VCaP (cell line): ENCODE data around the gene FMR1.

ENCODE experiments used
- H3K27ac ChIP-seq: fragments of 450-650 bp; 2 replicates; pipeline ENCODE4 v1.5.1; 2017
- CTCF ChIP-seq: fragments of 450-650 bp; conservative IDR thresholded peaks from 2 replicates; pipeline ENCODE4 v1.5.1; 2017; ENCODE audit warnings: mild to moderate bottlenecking, moderate library complexity

The FMR1 gene

GRCh38 chrX:147948531-147948930 lies 36.8 kb downstream of the FMR1 start:
- no peak overlapping the region for H3K27ac ChIP-seq
- no peak for TF ChIP-seq CTCF

- TF ChIP-seq CTCF = no peak
- H3K27ac ChIP-seq = no peak overlapping the region
Observed at GRCh38 chrX:147950352-147950751, 38.6 kb downstream of the FMR1 start.

- TF ChIP-seq CTCF = no peak
- H3K27ac ChIP-seq = no peak overlapping the region
Observed at GRCh38 chrX:147953976-147954375, 42.3 kb downstream of the FMR1 start.

GRCh38 chrX:147957291-147957690 lies 45.6 kb downstream of the FMR1 start:
- no peak for TF ChIP-seq CTCF
- H3K27ac ChIP-seq = no peak overlapping the region

GRCh38 chrX:147958291-147958690 lies 46.6 kb downstream of the FMR1 start:
- TF ChIP-seq CTCF = no peak
- no peak overlapping the region for H3K27ac ChIP-seq

- no peak overlapping the region for H3K27ac ChIP-seq
- no peak for TF ChIP-seq CTCF
Observed at GRCh38 chrX:147960722-147961121, 49.0 kb downstream of the FMR1 start.

GRCh38 chrX:147962476-147962875 lies 50.8 kb downstream of the FMR1 start:
- no peak overlapping the region for H3K27ac ChIP-seq
- TF ChIP-seq CTCF = no peak

GRCh38 chrX:147978931-147979330 lies 67.2 kb downstream of the FMR1 start:
- no peak overlapping the region for H3K27ac ChIP-seq
- no peak for TF ChIP-seq CTCF
